Neural cell (in vitro differentiated cells): Measurements from ENCODE around the gene TP53I11. TPM values are rescaled to one million over a fixed set of nuclear protein-coding genes. Genes with fewer than 3 reads are reported as not detected.

Experiments used
- polyA plus RNA-seq: library from polyadenylated mRNA; depleted of rRNA; stranded (reverse); fragments of >200 nt; gene quantifications from 2 replicates; pipeline ENCODE4 v1.2.3, GENCODE V29; 2014

Gene TP53I11
- polyA plus RNA-seq, 1 donor from 2014 or later, result 30.0 TPM

Other genes starting within 250 kb of the TP53I11 start
- 8.4 and 9.4 TPM in 2 replicates for gene TSPAN18, start 223.9 kb downstream of the TP53I11 start, polyA plus RNA-seq
- 2.0 and 8.6 TPM in 2 replicates for gene PRDM11, start 195.8 kb upstream of the TP53I11 start, polyA plus RNA-seq